Tibial artery (tissue), 4 donors: ENCODE measurements around the gene KAT2A.
A peak's percentile ranks its signal among the peaks of the same experiment; 100 is the strongest.
"Not testable (repeated sequence)": the region's sequence is repeated elsewhere in the genome, so short reads cannot be mapped to it uniquely, and the experiment has no call there.

Source experiments
- DNase-seq, 2 donors: peaks; one replicate each; pipeline ENCODE4 v3.0.0-alpha.2; 2019
- H3K27ac ChIP-seq, 2 donors: fragments of 200-600 bp; sonication (generic) in 1 of 2; 1 replicate in 1 of 2; 2 replicates in 1 of 2; pipeline ENCODE4 v1.5.1; 2018 to 2019; ENCODE audit warnings: mild to moderate bottlenecking in 1 of 2
- H3K27me3 ChIP-seq, 2 donors: fragments of 200-600 bp; sonication (generic) in 1 of 2; one replicate each; pipeline versions ENCODE4 v1.5.1 to v1.6.0; 2016 to 2019
- H3K36me3 ChIP-seq, 3 donors: fragments of 200-600 bp; sonication (generic) in 2 of 3; one replicate each; pipeline ENCODE4 v1.5.1; 2016 to 2019; ENCODE audit warnings: mild to moderate bottlenecking in 2 of 3
- H3K4me1 ChIP-seq, 4 donors: fragments of 200-600 bp; sonication (generic) in 2 of 4; 1 replicate in 3 of 4; 2 replicates in 1 of 4; pipeline ENCODE4 v1.5.1; 2016 to 2019
- H3K4me3 ChIP-seq, 2 donors: fragments of 200-600 bp; sonication (generic) in 1 of 2; 1 replicate in 1 of 2; 2 replicates in 1 of 2; pipeline ENCODE4 v1.5.1; 2018 to 2019; ENCODE audit warnings: mild to moderate bottlenecking in 2 of 2
- H3K9me3 ChIP-seq, 3 donors: fragments of 200-600 bp; sonication (generic) in 1 of 3; one replicate each; pipeline ENCODE4 v1.5.1; 2016 to 2019
- intact Hi-C: fragments of 100-400 bp; cut with DNase I; formaldehyde crosslinking; loops from one replicate; pipeline ENCODE4 v1.15.0; 2023; ENCODE audit warnings: low total_unique reads
- TF ChIP-seq, protein P1 (sequence below), 2 experiments: fragments of 200-600 bp in 1 of 2; fragments of 450-650 bp in 1 of 2; IDR thresholded peaks; one replicate each; pipeline ENCODE4 v1.5.1; 2017 to 2019; ENCODE audit warnings: antibody characterized with exemption in 2 of 2, mild to moderate bottlenecking in 1 of 2, moderate library complexity in 1 of 2

The KAT2A gene

DNA sequence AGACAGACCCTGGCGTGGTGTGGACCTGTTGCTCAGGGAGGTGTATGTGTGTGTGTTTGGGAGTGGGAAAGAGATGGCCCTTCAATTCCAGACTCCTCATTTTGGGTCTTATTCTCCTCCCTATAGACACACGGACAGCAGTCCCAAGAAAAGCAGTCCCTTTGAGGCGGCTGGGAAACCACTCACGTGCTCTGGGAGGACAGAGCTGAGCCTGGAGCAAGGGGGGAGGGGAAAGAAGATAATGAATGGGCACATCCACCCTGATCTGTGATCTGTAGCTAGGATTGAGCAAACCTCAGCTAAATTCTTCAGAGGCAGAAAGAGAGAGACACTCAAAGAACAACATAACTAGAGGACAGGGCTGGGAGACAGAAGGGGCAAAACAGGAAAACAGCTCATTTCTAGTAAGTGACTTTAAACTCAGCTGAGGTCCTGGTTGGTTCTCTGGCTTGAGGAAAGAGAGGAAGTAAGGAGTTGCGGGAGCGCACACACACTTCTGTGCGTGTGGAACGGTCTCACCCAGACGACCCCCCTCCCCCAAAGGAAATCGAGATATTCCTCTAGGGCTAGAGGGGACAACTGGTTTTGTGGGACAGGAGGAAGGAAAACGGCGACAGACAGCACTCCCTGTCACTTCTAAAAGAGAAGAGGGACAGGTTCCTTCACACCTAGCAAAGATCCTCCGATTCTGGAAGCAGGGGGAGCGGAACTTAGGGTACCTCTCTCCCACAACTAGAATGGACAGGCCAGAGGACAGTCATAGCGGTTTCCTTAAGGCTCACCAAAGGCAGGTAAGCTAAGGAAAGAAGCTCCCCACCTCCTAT, 33.0 kb upstream of the KAT2A start:
- Histone ChIP-seq H3K4me1 (peaks cover 0 to 39% (median 27%) of the 10 kb centered on the region in 4 donors), H3K9me3 (peaks cover 0 to 9% (median 0%) of the 10 kb centered on the region in 3 donors), H3K27ac (peak overlapping the region; percentile 83 to 85), H3K4me3 (peak overlapping the region; percentile 78 to 90), H3K27me3 (no peaks in the 10 kb centered on the region), H3K36me3 (peaks cover 0 to 7% (median 7%) of the 10 kb centered on the region in 3 donors)
- TF ChIP-seq, protein P1, sequence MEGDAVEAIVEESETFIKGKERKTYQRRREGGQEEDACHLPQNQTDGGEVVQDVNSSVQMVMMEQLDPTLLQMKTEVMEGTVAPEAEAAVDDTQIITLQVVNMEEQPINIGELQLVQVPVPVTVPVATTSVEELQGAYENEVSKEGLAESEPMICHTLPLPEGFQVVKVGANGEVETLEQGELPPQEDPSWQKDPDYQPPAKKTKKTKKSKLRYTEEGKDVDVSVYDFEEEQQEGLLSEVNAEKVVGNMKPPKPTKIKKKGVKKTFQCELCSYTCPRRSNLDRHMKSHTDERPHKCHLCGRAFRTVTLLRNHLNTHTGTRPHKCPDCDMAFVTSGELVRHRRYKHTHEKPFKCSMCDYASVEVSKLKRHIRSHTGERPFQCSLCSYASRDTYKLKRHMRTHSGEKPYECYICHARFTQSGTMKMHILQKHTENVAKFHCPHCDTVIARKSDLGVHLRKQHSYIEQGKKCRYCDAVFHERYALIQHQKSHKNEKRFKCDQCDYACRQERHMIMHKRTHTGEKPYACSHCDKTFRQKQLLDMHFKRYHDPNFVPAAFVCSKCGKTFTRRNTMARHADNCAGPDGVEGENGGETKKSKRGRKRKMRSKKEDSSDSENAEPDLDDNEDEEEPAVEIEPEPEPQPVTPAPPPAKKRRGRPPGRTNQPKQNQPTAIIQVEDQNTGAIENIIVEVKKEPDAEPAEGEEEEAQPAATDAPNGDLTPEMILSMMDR (IDR thresholded peaks at IDR 0.05): no peak
- no peak for DNase-seq
- intact Hi-C loops: no loop called here

DNA sequence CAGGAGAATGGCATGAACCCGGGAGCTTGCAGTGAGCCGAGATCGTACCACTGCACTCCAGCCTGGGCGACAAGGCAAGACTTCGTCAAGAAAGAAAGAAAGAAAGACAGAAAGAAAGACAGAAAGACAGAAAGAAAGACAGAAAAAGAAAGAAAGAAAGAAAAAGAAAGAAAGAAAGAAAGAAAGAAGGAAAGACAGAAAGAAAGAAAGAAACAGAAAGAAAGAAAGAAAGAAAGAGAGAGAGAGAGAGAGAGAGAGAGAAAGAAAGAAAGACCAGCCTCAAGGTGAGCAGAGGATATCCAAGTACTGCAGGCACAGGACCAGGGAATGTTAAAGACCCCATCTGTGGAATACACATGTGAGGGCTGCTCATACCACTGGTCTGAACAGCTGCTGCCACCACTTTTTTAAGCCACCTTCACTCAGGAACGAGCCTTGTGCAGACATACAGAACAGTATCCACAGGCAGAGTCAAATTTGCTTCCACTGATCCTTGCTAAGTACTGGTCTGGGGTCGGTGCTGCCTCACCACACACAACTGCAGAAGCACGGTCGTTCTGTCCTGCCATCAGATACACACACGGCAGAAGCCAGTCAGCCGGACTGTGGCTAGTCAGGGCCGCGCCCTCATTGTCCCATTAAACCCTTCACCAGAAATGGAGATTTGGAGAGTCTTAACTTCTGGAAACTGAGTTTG, 25.9 kb upstream of the KAT2A start:
- Histone ChIP-seq H3K4me1 (peaks cover 0 to 26% (median 17%) of the 10 kb centered on the region in 4 donors), H3K27ac (no peak overlapping the region), H3K27me3 (no peaks in the 10 kb centered on the region), H3K9me3 (no peaks in the 10 kb centered on the region), H3K4me3 (no peak overlapping the region), H3K36me3 (peaks cover 0 to 49% (median 17%) of the 10 kb centered on the region in 3 donors)
- DNase-seq: no peak
- intact Hi-C loops: no loop called here
- TF ChIP-seq, protein P1 (IDR thresholded peaks at IDR 0.05): no peak

DNA sequence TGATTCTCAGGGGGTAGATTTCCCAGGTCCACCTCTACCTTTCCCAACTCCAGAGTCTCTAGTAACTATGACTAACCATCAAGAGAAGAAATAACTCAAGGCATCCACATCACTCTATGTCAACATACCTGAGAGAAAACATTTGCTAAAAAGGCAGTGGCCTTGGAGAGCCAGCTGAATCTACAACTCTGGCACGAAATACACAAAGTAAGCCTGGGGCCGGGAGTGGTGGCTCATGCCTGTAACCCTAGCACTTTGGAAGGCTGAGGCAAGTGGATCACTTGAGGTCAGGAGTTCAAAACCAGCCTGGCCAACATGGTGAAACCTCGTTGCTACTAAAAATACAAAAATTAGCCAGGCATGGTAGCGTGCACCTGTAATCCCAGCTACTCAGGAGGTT, 22.0 kb upstream of the KAT2A start:
- not testable (repeated sequence) for H3K27ac ChIP-seq

DNA sequence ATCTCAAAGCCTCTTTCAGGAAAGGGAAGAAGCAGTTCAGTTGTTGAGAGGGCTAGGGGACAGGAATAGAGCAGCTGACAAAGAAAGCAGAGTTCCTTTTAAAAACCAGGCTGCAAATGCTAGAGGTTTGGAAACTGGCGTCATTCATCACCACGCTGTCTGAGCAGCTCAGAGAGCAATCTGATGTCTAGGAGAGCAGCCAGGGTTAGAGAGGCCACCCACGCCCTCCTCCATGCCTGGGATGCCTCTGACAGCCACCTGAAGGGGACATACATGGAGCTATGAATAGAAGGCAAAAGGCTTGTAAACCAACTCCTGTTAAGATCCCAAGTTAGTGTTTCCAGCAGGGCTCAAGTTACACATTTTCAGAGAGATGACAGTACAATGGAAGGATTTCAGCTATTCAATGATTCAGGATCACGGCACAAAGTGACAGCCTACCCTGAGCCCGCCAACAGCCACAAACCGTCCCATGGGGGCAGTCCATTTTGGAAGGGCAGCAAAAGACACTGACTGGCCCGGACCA, 21.3 kb upstream of the KAT2A start:
- intact Hi-C loops: no loop called here
- Histone ChIP-seq H3K4me3 (no peak overlapping the region), H3K27ac (peak overlapping the region in 1 of 2 donors; percentile 27), H3K27me3 (no peaks in the 10 kb centered on the region), H3K4me1 (peaks cover 0 to 46% (median 25%) of the 10 kb centered on the region in 4 donors), H3K9me3 (no peaks in the 10 kb centered on the region), H3K36me3 (peaks cover 4 to 43% (median 9%) of the 10 kb centered on the region in 3 donors)
- TF ChIP-seq, protein P1 (IDR thresholded peaks at IDR 0.05): no peak
- no peak for DNase-seq

More for the DNA sequence above, 22.0 kb upstream of the KAT2A start:
- H3K4me3 ChIP-seq, H3K9me3 ChIP-seq, DNase-seq, intact Hi-C loops, H3K27me3 ChIP-seq: not testable (repeated sequence)
- H3K4me1 ChIP-seq: peaks cover 0 to 46% (median 24%) of the 10 kb centered on the region in 4 donors
- H3K36me3 ChIP-seq: peaks cover 4 to 49% (median 9%) of the 10 kb centered on the region in 3 donors

DNA sequence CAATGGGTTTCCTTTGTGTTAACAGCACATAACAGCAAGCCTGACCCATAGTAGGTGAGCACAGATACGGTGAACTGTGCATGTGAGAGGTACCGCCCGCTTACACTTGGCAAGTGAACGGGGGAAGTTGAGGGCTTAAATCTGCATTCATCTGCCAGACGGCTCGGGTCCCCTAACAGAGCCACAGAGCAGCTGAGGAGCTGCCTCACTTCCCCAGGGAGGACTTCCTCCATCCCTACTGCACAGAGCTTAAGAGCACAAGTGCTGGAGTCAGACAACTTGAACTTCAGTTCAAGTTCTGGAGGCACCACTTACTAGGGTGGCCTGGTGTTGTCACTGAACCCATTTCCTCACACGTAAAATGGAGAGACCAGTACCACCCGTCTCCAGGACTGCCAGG, 20.2 kb upstream of the KAT2A start:
- no peak for DNase-seq
- Histone ChIP-seq H3K36me3 (peaks cover 4 to 43% (median 12%) of the 10 kb centered on the region in 3 donors), H3K4me3 (no peak overlapping the region), H3K9me3 (no peaks in the 10 kb centered on the region), H3K27me3 (no peaks in the 10 kb centered on the region), H3K4me1 (peaks cover 0 to 49% (median 27%) of the 10 kb centered on the region in 4 donors), H3K27ac (no peak overlapping the region)
- TF ChIP-seq, protein P1 (IDR thresholded peaks at IDR 0.05): no peak
- intact Hi-C loops: no loop called here

DNA sequence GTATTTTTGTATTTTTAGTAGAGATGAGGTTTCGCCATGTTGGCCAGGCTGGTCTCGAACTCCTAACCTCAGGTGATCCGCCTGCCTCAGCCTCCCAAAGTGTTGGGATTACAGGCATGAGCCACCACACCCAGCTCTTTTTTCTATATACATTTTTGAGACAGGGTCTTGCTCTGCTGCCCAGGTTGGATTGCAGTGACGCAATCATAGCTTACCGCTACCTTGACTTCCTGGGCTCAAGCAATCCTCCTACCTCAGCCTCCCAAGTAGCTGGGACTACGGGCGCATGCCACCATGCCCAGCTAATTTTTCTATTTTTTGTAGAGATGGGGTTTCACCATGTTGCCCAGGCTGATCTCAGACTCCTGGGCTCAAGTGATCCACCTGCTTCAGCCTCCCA, 19.5 kb upstream of the KAT2A start:
- DNase-seq, H3K4me3 ChIP-seq, H3K9me3 ChIP-seq, H3K27ac ChIP-seq, H3K27me3 ChIP-seq, intact Hi-C loops: not testable (repeated sequence)
- Histone ChIP-seq H3K4me1 (peaks cover 0 to 55% (median 29%) of the 10 kb centered on the region in 4 donors), H3K36me3 (peaks cover 4 to 36% (median 13%) of the 10 kb centered on the region in 3 donors)
